Measurements from ENCODE around the gene DNM3.

Gene DNM3

GRCh38 chr1:172325531-172325930, 484.2 kb downstream of the DNM3 start:
- peak; percentile 46 for DNase-seq (ENCODE audit: low read depth)
- TF ChIP-seq, protein P1, sequence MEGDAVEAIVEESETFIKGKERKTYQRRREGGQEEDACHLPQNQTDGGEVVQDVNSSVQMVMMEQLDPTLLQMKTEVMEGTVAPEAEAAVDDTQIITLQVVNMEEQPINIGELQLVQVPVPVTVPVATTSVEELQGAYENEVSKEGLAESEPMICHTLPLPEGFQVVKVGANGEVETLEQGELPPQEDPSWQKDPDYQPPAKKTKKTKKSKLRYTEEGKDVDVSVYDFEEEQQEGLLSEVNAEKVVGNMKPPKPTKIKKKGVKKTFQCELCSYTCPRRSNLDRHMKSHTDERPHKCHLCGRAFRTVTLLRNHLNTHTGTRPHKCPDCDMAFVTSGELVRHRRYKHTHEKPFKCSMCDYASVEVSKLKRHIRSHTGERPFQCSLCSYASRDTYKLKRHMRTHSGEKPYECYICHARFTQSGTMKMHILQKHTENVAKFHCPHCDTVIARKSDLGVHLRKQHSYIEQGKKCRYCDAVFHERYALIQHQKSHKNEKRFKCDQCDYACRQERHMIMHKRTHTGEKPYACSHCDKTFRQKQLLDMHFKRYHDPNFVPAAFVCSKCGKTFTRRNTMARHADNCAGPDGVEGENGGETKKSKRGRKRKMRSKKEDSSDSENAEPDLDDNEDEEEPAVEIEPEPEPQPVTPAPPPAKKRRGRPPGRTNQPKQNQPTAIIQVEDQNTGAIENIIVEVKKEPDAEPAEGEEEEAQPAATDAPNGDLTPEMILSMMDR (conservative IDR thresholded peaks at IDR 0.05; ENCODE audit: low read depth, low read length): no peak
- H3K4me3 ChIP-seq (ENCODE audit: low read depth, low read length): no peak overlapping the region

DNA sequence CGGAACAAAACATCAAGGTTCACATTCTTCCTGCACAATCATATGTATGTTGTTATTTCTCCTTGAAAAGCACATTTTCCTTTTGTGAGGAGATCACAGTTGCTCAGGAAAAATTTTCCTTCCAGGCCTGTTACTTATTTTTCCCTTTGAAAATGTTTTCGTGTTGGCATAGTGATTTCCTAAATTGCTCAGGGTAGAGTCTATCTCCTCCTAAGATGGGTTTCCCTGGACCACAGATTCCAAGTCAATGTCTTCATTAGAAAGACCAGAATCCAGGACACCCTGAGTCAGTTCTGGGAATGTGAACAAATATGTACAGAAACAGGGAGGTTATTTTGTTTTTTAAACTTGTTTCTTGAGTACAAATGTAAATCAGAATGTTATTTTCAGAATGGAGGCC, 484.8 kb downstream of the DNM3 start:
- TF ChIP-seq, protein P1 (conservative IDR thresholded peaks at IDR 0.05; ENCODE audit: low read depth, low read length): no peak
- H3K4me3 ChIP-seq (ENCODE audit: low read depth, low read length): no peak overlapping the region
- DNase-seq (ENCODE audit: low read depth): no peak

DNA sequence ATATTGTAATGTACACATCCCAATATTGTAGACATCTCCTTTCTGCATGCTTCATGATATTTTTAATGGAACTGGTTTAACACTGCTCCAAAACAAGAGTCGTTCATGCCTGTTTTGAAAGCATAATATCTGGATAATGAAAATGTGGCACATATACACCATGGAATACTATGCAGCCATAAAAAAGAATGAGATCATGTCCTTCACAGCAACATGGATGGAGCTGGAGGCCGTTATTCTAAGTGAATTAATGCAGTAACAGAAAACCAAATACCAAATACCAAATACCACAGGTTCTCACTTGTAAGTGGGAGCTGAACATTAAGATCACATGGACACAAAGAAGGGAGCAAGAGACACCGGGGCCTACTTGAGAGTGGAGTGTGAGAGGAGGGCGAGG, 487.0 kb downstream of the DNM3 start:
- TF ChIP-seq, protein P1 (conservative IDR thresholded peaks at IDR 0.05; ENCODE audit: low read depth, low read length): no peak
- DNase-seq (ENCODE audit: low read depth): no peak
- no peak overlapping the region for H3K4me3 ChIP-seq (ENCODE audit: low read depth, low read length)

DNA sequence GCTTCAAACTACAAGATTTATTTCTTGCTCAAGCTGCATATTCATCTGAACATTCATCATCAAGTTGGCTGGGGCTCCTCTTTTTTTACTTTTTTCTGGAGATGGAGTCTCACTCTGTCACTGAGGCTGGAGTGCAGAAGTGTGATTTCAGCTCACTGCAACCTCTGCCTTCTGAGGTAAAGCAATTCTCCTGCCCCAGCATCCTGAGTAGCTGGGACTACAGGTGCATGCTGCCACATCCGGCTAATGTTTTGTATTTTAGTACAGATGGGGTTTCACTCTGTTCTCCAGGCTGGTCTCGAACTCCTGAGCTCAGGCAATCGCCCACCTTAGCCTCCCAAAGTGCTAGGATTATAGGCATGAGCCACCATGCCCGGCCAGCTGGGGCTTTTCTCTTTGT, 490.9 kb downstream of the DNM3 start:
- TF ChIP-seq, protein P1 (conservative IDR thresholded peaks at IDR 0.05; ENCODE audit: low read depth, low read length): no peak
- no peak overlapping the region for H3K4me3 ChIP-seq (ENCODE audit: low read depth, low read length)
- no peak for DNase-seq (ENCODE audit: low read depth)

- TF ChIP-seq, protein P1 (conservative IDR thresholded peaks at IDR 0.05; ENCODE audit: low read depth, low read length): no peak
- no peak overlapping the region for H3K4me3 ChIP-seq (ENCODE audit: low read depth, low read length)
- DNase-seq (ENCODE audit: low read depth): no peak
Measured at GRCh38 chr1:172335377-172335776, 494.1 kb downstream of the DNM3 start.

GRCh38 chr1:172338295-172338735, 497.0 kb downstream of the DNM3 start:
- TF ChIP-seq, protein P1 (conservative IDR thresholded peaks at IDR 0.05; ENCODE audit: low read depth, low read length): no peak
- H3K4me3 ChIP-seq (ENCODE audit: low read depth, low read length): no peak overlapping the region
- no peak for DNase-seq (ENCODE audit: low read depth)

- no peak for DNase-seq (ENCODE audit: low read depth)
- TF ChIP-seq, protein P1 (conservative IDR thresholded peaks at IDR 0.05; ENCODE audit: low read depth, low read length): no peak
- H3K4me3 ChIP-seq (ENCODE audit: low read depth, low read length): no peak overlapping the region
Measured at GRCh38 chr1:172339842-172340241, 498.5 kb downstream of the DNM3 start.

Measured in choroid plexus epithelial cell (primary cell).